ENCODE data around the gene AOX1.

- TF ChIP-seq CTCF (conservative IDR thresholded peaks at IDR 0.05; ENCODE audit: low read depth in 2 of 2) (no peak), EZH2 (IDR thresholded peaks at IDR 0.05; ENCODE audit: low read depth, unreplicated experiment) (no peak), EZH2phosphoT487 (IDR thresholded peaks at IDR 0.05; ENCODE audit: unreplicated experiment) (no peak), POLR2AphosphoS5 (IDR thresholded peaks at IDR 0.05; ENCODE audit: low read depth) (no peak), REST (IDR thresholded peaks at IDR 0.05; ENCODE audit: unreplicated experiment) (no peak), CREB1 (CRISPR knock-in tag; IDR thresholded peaks at IDR 0.05; ENCODE audit: low read depth) (no peak), JUNB (IDR thresholded peaks at IDR 0.05; ENCODE audit: unreplicated experiment) (no peak), ZNF331 (CRISPR knock-in tag; IDR thresholded peaks at IDR 0.05; ENCODE audit: low read depth) (no peak), STAT1 (IDR thresholded peaks at IDR 0.05; ENCODE audit: unreplicated experiment) (no peak)
Measured at GRCh38 chr2:200667413-200667812, 81.6 kb downstream of the AOX1 start.

All from GM23338 (cell line).